Stimulated activated CD4-positive, alpha-beta T cell treated with anti-CD3 and anti-CD28 coated beads, Interleukin-12 subunit alpha, Interleukin-12 subunit beta, amount 100 ng/mL, for 24 hours (primary cell): Measurements from ENCODE around the gene TMEM164.

Experiments
- DNase-seq, 2 experiments: peaks; one replicate each; pipeline ENCODE4 v3.0.0-alpha.2; 2020; ENCODE audit warnings: low read depth in 2 of 2

The TMEM164 gene

GRCh38 chrX:110167952-110168451, 165.1 kb downstream of the TMEM164 start:
- DNase-seq = peak; percentile 5 to 23

- DNase-seq = no peak
These were observed 165.7 kb downstream of the TMEM164 start for GRCh38 chrX:110168585-110168984.

- no peak for DNase-seq
These were observed 167.1 kb downstream of the TMEM164 start for GRCh38 chrX:110170029-110170428.

GRCh38 chrX:110171442-110171841, 168.5 kb downstream of the TMEM164 start:
- no peak for DNase-seq

- no peak for DNase-seq
These were observed 169.3 kb downstream of the TMEM164 start for GRCh38 chrX:110172215-110172614.

GRCh38 chrX:110173192-110174175, 170.6 kb downstream of the TMEM164 start:
- DNase-seq = no peak

- no peak for DNase-seq
These were observed 172.2 kb downstream of the TMEM164 start for GRCh38 chrX:110175146-110175545.

GRCh38 chrX:110175696-110176095, 172.8 kb downstream of the TMEM164 start:
- DNase-seq = no peak

- DNase-seq = no peak
These were observed 175.4 kb downstream of the TMEM164 start for GRCh38 chrX:110178179-110178865.

- DNase-seq = no peak
These were observed 177.4 kb downstream of the TMEM164 start for GRCh38 chrX:110180176-110180927.

GRCh38 chrX:110180928-110181310, 178.0 kb downstream of the TMEM164 start:
- DNase-seq = no peak

GRCh38 chrX:110181459-110182137, 178.7 kb downstream of the TMEM164 start:
- no peak for DNase-seq

- no peak for DNase-seq
These were observed 179.4 kb downstream of the TMEM164 start for GRCh38 chrX:110182362-110182761.

- no peak for DNase-seq
These were observed 180.0 kb downstream of the TMEM164 start for GRCh38 chrX:110182865-110183264.

GRCh38 chrX:110183314-110183713, 180.4 kb downstream of the TMEM164 start:
- DNase-seq = no peak

- no peak for DNase-seq
These were observed 186.0 kb downstream of the TMEM164 start for GRCh38 chrX:110188701-110189558.

- no peak for DNase-seq
These were observed 189.6 kb downstream of the TMEM164 start for GRCh38 chrX:110192516-110192915.

GRCh38 chrX:110194977-110195376, 192.1 kb downstream of the TMEM164 start:
- no peak for DNase-seq

- DNase-seq = no peak
These were observed 198.9 kb downstream of the TMEM164 start for GRCh38 chrX:110201799-110202198.

GRCh38 chrX:110204986-110205385, 202.1 kb downstream of the TMEM164 start:
- DNase-seq = no peak
